Erythroblast (primary cell): ENCODE measurements around the gene SLC3A2.

Experiments
- GATA1 ChIP-seq: IDR thresholded peaks from 2 replicates; pipeline ENCODE4 v1.6.1; 2011; ENCODE audit warnings: low read depth, mild to moderate bottlenecking, control low read depth, low read length, moderate library complexity
- POLR2A ChIP-seq: IDR thresholded peaks from 2 replicates; pipeline ENCODE4 v1.6.1; 2011; ENCODE audit warnings: mild to moderate bottlenecking, low read length

GRCh38 chr11:62918531-62918930, 37.8 kb downstream of the SLC3A2 start:
- TF ChIP-seq POLR2A (no peak), GATA1 (no peak)
